IMR-90 (cell line): Measurements from ENCODE around the gene DDX27. TPM values are rescaled to one million over a fixed set of nuclear protein-coding genes. Genes with fewer than 3 reads are reported as not detected.

Experiments
- ATAC-seq: fragments of 200-7000 bp; cut with Tn5 transposase; 2 replicates; pipeline ENCODE4 v1.9.1; 2020; ENCODE audit warnings: low read depth, mild to moderate bottlenecking, moderate library complexity
- BruUV-seq: library from RNA; stranded (reverse); fragments of 400-500 nt; replicated peaks from 2 replicates; lab custom pipeline; 2021; lab: Mats Ljungman, UMichigan
- CTCF ChIA-PET: fragments of 300-600 bp; formaldehyde crosslinking; extraction: SDS; loops from one replicate; lab custom pipeline; 2021; ENCODE audit warnings: antibody characterized with exemption; lab: Yijun Ruan, JAX
- POLR2A ChIA-PET: fragments of 300-600 bp; sonication (Branson Sonifier 250); formaldehyde crosslinking; loops from one replicate; lab custom pipeline; 2022; ENCODE audit warnings: antibody characterized with exemption; ENCODE audit not compliant: unreplicated experiment; lab: Charles Lee
- DNase-seq: peaks from one replicate; pipeline ENCODE4 v3.0.0; 2013
- H2AFZ ChIP-seq: replicated peaks from 2 replicates; pipeline ENCODE3; 2013; ENCODE audit warnings: low read length, mild to moderate bottlenecking; ENCODE audit not compliant: poor library complexity
- H2AK5ac ChIP-seq: 2 replicates; pipeline ENCODE4 v1.6.1; 2013; ENCODE audit warnings: low read depth, low read length, inconsistent platforms
- H2AK9ac ChIP-seq: replicated peaks from 2 replicates; pipeline ENCODE3; 2013; ENCODE audit warnings: mild to moderate bottlenecking, low read depth, low read length, moderate library complexity; ENCODE audit not compliant: poor library complexity
- H2BK120ac ChIP-seq: 2 replicates; pipeline ENCODE4 v1.6.1; 2013; ENCODE audit warnings: low read depth, low read length, inconsistent platforms
- H2BK15ac ChIP-seq: 3 replicates; pipeline ENCODE4 v1.6.1; 2013; ENCODE audit warnings: low read depth, low read length, inconsistent platforms
- H2BK20ac ChIP-seq: 2 replicates; pipeline ENCODE4 v1.6.1; 2013; ENCODE audit warnings: low read depth, mild to moderate bottlenecking, inconsistent platforms, low read length, moderate library complexity
- H2BK5ac ChIP-seq: 2 replicates; pipeline ENCODE4 v1.6.1; 2013; ENCODE audit warnings: mild to moderate bottlenecking, low read depth, low read length, inconsistent platforms; ENCODE audit not compliant: poor library complexity, severe bottlenecking
- H3K14ac ChIP-seq: replicated peaks from 2 replicates; pipeline ENCODE4 v1.6.1; 2013; ENCODE audit warnings: low read depth, low read length, inconsistent platforms
- H3K18ac ChIP-seq: 2 replicates; pipeline ENCODE4 v1.6.1; 2013; ENCODE audit warnings: low read depth, low read length, control low read depth
- H3K23ac ChIP-seq: 2 replicates; pipeline ENCODE4 v1.6.1; 2013; ENCODE audit warnings: low read depth, low read length, inconsistent platforms
- H3K27ac ChIP-seq: 2 replicates; pipeline ENCODE4 v1.5.1; 2013; ENCODE audit warnings: mild to moderate bottlenecking, control low read depth, low read length; ENCODE audit not compliant: insufficient read depth
- H3K27me3 ChIP-seq: 2 replicates; pipeline ENCODE4 v1.6.1; 2013; ENCODE audit warnings: low read length; ENCODE audit not compliant: control insufficient read depth, insufficient read depth
- H3K36me3 ChIP-seq: 2 replicates; pipeline ENCODE4 v1.6.1; 2013; ENCODE audit warnings: low read length, mixed read lengths; ENCODE audit not compliant: control insufficient read depth, insufficient read depth
- H3K4ac ChIP-seq: 2 replicates; pipeline ENCODE4 v1.6.1; 2013; ENCODE audit warnings: low read depth, low read length, inconsistent platforms
- H3K4me1 ChIP-seq: 2 replicates; pipeline ENCODE4 v1.6.1; 2013; ENCODE audit warnings: low read length, mixed read lengths; ENCODE audit not compliant: control insufficient read depth, insufficient read depth
- H3K4me2 ChIP-seq: 2 replicates; pipeline ENCODE4 v1.6.1; 2013; ENCODE audit warnings: low read depth, mild to moderate bottlenecking, control low read depth, low read length, moderate library complexity
- H3K4me3 ChIP-seq: 2 replicates; pipeline ENCODE4 v1.5.1; 2013; ENCODE audit warnings: low read depth, mild to moderate bottlenecking, control low read depth, low read length, moderate library complexity; ENCODE audit not compliant: insufficient read depth
- H3K56ac ChIP-seq: 2 replicates; pipeline ENCODE4 v1.6.1; 2013; ENCODE audit warnings: low read length, inconsistent platforms; ENCODE audit not compliant: insufficient read depth; ENCODE audit errors: extremely low read depth
- H3K79me1 ChIP-seq, 2 experiments: 2 replicates each; pipeline ENCODE4 v1.6.1; 2013; ENCODE audit warnings: low read length in 2 of 2, inconsistent platforms in 1 of 2, low read depth in 1 of 2
- H3K9ac ChIP-seq: 2 replicates; pipeline ENCODE4 v1.6.1; 2013; ENCODE audit warnings: low read depth, low read length, control low read depth
- H3K9me1 ChIP-seq: 2 replicates; pipeline ENCODE4 v1.6.1; 2013; ENCODE audit warnings: low read length, inconsistent platforms; ENCODE audit not compliant: insufficient read depth
- H3K9me3 ChIP-seq: 2 replicates; pipeline ENCODE4 v1.6.1; 2013; ENCODE audit warnings: low read length; ENCODE audit not compliant: control insufficient read depth, insufficient read depth
- H4K20me1 ChIP-seq: 2 replicates; pipeline ENCODE4 v1.6.1; 2013; ENCODE audit warnings: low read length, inconsistent platforms; ENCODE audit not compliant: insufficient read depth
- H4K5ac ChIP-seq: 2 replicates; pipeline ENCODE4 v1.6.1; 2013; ENCODE audit warnings: mild to moderate bottlenecking, low read depth, low read length, control low read depth
- H4K8ac ChIP-seq, 2 experiments: 2 replicates each; pipeline ENCODE4 v1.6.1; 2013; ENCODE audit warnings: low read depth in 2 of 2, low read length in 2 of 2, control low read depth in 1 of 2, inconsistent platforms in 1 of 2
- H4K91ac ChIP-seq: 2 replicates; pipeline ENCODE4 v1.6.1; 2013; ENCODE audit warnings: low read depth, low read length, inconsistent platforms; ENCODE audit not compliant: insufficient read depth
- CEBPB ChIP-seq: IDR thresholded peaks from 2 replicates; pipeline ENCODE4 v1.6.1; 2012; ENCODE audit warnings: low read depth, low read length, improper control_type of control experiment
- ELK1 ChIP-seq: fragments of 150-350 bp; IDR thresholded peaks from 2 replicates; pipeline ENCODE4 v1.6.1; 2016; ENCODE audit warnings: low read depth, mild to moderate bottlenecking, low read length, moderate library complexity, borderline replicate concordance
- FOS ChIP-seq: fragments of 150-350 bp; IDR thresholded peaks from 2 replicates; pipeline ENCODE4 v1.6.1; 2016; ENCODE audit warnings: low read depth, low read length
- MAFK ChIP-seq: IDR thresholded peaks from 2 replicates; pipeline ENCODE4 v1.6.1; 2012; ENCODE audit warnings: low read depth, low read length, improper control_type of control experiment
- MXI1 ChIP-seq: IDR thresholded peaks from 2 replicates; pipeline ENCODE4 v1.6.1; 2012; ENCODE audit warnings: low read depth, mild to moderate bottlenecking, low read length, moderate library complexity, borderline replicate concordance
- NFE2L2 ChIP-seq: fragments of 150-350 bp; IDR thresholded peaks from 2 replicates; pipeline ENCODE4 v1.6.1; 2016; ENCODE audit warnings: low read depth, mild to moderate bottlenecking, low read length
- POLR2A ChIP-seq: IDR thresholded peaks from 2 replicates; pipeline ENCODE4 v1.6.1; 2012; ENCODE audit warnings: mild to moderate bottlenecking, low read depth, low read length
- WGBS, 2 experiments: methylation state at CpG; one replicate each; pipeline versions ENCODE4 v1.1.5 to v1.1.7; 2013; ENCODE audit warnings: missing lambda C conversion rate in 2 of 2; ENCODE audit not compliant: insufficient read length in 1 of 2; ENCODE audit errors: extremely low coverage in 2 of 2; 5-methylcytosine and 5-hydroxymethylcytosine counted together
- dilution Hi-C: fragments of 300-500 bp; cut with HindIII; formaldehyde crosslinking; loops from one replicate; pipeline ENCODE4 v1.14.3; 2018; ENCODE audit warnings: low sequenced_read_pairs; ENCODE audit not compliant: unreplicated experiment
- in situ Hi-C: fragments of 300-500 bp; cut with MboI; formaldehyde crosslinking; loops from 3 replicates; pipeline ENCODE4 v1.14.3; 2019; ENCODE audit warnings: low sequenced_read_pairs, inconsistent platforms, mixed read lengths
- intact Hi-C: fragments of 100-400 bp; cut with micrococcal nuclease; formaldehyde crosslinking; loops from 2 replicates; pipeline ENCODE4 v1.10.0; 2022
- polyA plus RNA-seq, 3 experiments: library from polyadenylated mRNA; depleted of rRNA; stranded (reverse); fragments of >200 nt; gene quantifications; 2 replicates each; pipeline ENCODE4 v1.2.3, GENCODE V29; 2012; ENCODE audit warnings: low replicate concordance in 1 of 3
- total RNA-seq: library from RNA; depleted of rRNA; stranded (reverse); fragments of >200 nt; gene quantifications from 2 replicates; pipeline ENCODE4 v1.2.3, GENCODE V29; 2012

DDX27 gene
- total and polyA plus RNA-seq, 2 of the 4 experiments (the other 2 are of a cell fraction), result 33.2 to 36.7 TPM

GRCh38 chr20:49262444-49262843 lies 43.2 kb downstream of the DDX27 start:
- H4K20me1 ChIP-seq, result peaks cover 27% of the 10 kb centered on the region
- no peak overlapping the region for H3K4ac ChIP-seq
- ChIA-PET CTCF (no interaction called here), POLR2A (interaction anchor here (0.6 kb wide), 1 partner anchor 438 kb away, joined by 17 read pairs; no protein-coding TSS in a partner anchor)
- BruUV-seq, result no TSS peak
- H2BK120ac ChIP-seq, result no peak overlapping the region
- intact Hi-C loops, result no loop called here
- no peak overlapping the region for H3K27ac ChIP-seq
- no peak for TF ChIP-seq NFE2L2
- no peak for TF ChIP-seq CEBPB
- TF ChIP-seq FOS, result no peak
- no peak for TF ChIP-seq POLR2A
- no peak for TF ChIP-seq ELK1
- TF ChIP-seq MXI1, result no peak
- no peak for TF ChIP-seq MAFK
- ATAC-seq (no peak), DNase-seq (no peak)
- peaks cover 7% of the 10 kb centered on the region for H3K9me1 ChIP-seq
- no peak overlapping the region for H2BK20ac ChIP-seq
- peaks cover 48% of the 10 kb centered on the region for H3K36me3 ChIP-seq
- no peaks in the 10 kb centered on the region; the same call in 1 of the 2 replicates for H3K4me1 ChIP-seq
- H2AK5ac ChIP-seq, result no peak overlapping the region
- peaks cover 25 to 53% of the 10 kb centered on the region in 2 experiments for H3K79me1 ChIP-seq
- no peak overlapping the region for H2AK9ac ChIP-seq
- no peaks in the 10 kb centered on the region for H3K27me3 ChIP-seq
- H3K9me3 ChIP-seq, result no peaks in the 10 kb centered on the region
- H4K8ac ChIP-seq, result no peak overlapping the region
- no peak overlapping the region for H2AFZ ChIP-seq
- in situ Hi-C loops, result no loop called here
- no peak overlapping the region for H3K23ac ChIP-seq
- no peak overlapping the region for H2BK15ac ChIP-seq
- H3K9ac ChIP-seq, result no peak overlapping the region
- no peak overlapping the region for H3K4me3 ChIP-seq
- no peak overlapping the region for H4K5ac ChIP-seq
- no peak overlapping the region for H2BK5ac ChIP-seq
- 50% methylated on average over 1 of the region's 1 CpG; no CpG with 5 or more reads in 1 of the 2 experiments for WGBS, 2 experiments
- H3K4me2 ChIP-seq, result no peak overlapping the region
- H3K18ac ChIP-seq, result no peak overlapping the region
- no peak overlapping the region for H3K14ac ChIP-seq
- no peak overlapping the region for H3K56ac ChIP-seq
- H4K91ac ChIP-seq, result no peak overlapping the region
- dilution Hi-C loops, result no loop called here
